HepG2 (cell line): Measurements from ENCODE around the gene FAM3C. TPM values are rescaled to one million over a fixed set of nuclear protein-coding genes. Genes with fewer than 3 reads are reported as not detected.
A peak's percentile ranks its signal among the peaks of the same experiment; 100 is the strongest.

ENCODE experiments used
- AHR ChIP-seq: IDR thresholded peaks from 2 replicates; pipeline ENCODE4 v1.6.1; 2018; ENCODE audit warnings: missing genetic modification reagents, missing compliant biosample characterization
- EED ChIP-seq: sonication (generic); formaldehyde crosslinking; IDR thresholded peaks from 2 replicates; pipeline ENCODE4 v1.5.0; 2020; ENCODE audit warnings: mild to moderate bottlenecking, missing genetic modification reagents
- FOSL2 ChIP-seq: sonication (generic); formaldehyde crosslinking; IDR thresholded peaks from 2 replicates; pipeline ENCODE4 v1.4.0; 2020; ENCODE audit warnings: missing genetic modification reagents
- LBX2 ChIP-seq: sonication (generic); formaldehyde crosslinking; IDR thresholded peaks from 2 replicates; pipeline ENCODE4 v1.5.0; 2020; ENCODE audit warnings: missing genetic modification reagents, mild to moderate bottlenecking, borderline replicate concordance
- MIER3 ChIP-seq: IDR thresholded peaks from 2 replicates; pipeline ENCODE4 v1.6.1; 2016; ENCODE audit warnings: missing compliant biosample characterization, borderline replicate concordance
- NBN ChIP-seq: fragments of 450-650 bp; conservative IDR thresholded peaks from 2 replicates; pipeline ENCODE4 v1.6.1; 2017
- NR1H2 ChIP-seq: sonication (generic); formaldehyde crosslinking; IDR thresholded peaks from 2 replicates; pipeline ENCODE4 v1.8.1; 2022; ENCODE audit warnings: low read depth, missing genetic modification reagents, borderline replicate concordance
- PATZ1 ChIP-seq: sonication (generic); formaldehyde crosslinking; IDR thresholded peaks from 2 replicates; pipeline ENCODE4 v1.4.0; 2020; ENCODE audit warnings: missing genetic modification reagents
- RFXAP ChIP-seq: sonication (generic); formaldehyde crosslinking; IDR thresholded peaks from 2 replicates; pipeline ENCODE4 v1.4.0; 2020; ENCODE audit warnings: missing genetic modification reagents, borderline replicate concordance
- SKI ChIP-seq: fragments of 450-650 bp; IDR thresholded peaks from one replicate; pipeline ENCODE4 v1.6.1; 2018; ENCODE audit warnings: mild to moderate bottlenecking; ENCODE audit not compliant: partially characterized antibody
- TARDBP ChIP-seq: sonication (generic); formaldehyde crosslinking; IDR thresholded peaks from 2 replicates; pipeline ENCODE4 v1.8.0; 2022; ENCODE audit warnings: mild to moderate bottlenecking, missing genetic modification reagents
- TBL1XR1 ChIP-seq: fragments of 150-350 bp; IDR thresholded peaks from 2 replicates; pipeline ENCODE4 v1.6.1; 2014; ENCODE audit warnings: borderline replicate concordance, low read length; ENCODE audit not compliant: partially characterized antibody
- ZC3H13 ChIP-seq: sonication (generic); formaldehyde crosslinking; IDR thresholded peaks from 2 replicates; pipeline ENCODE4 v1.8.1; 2023; ENCODE audit warnings: mild to moderate bottlenecking, missing genetic modification reagents, moderate library complexity
- ZNF367 ChIP-seq: sonication (generic); formaldehyde crosslinking; IDR thresholded peaks from 2 replicates; pipeline ENCODE4 v1.4.0; 2020; ENCODE audit warnings: missing genetic modification reagents, borderline replicate concordance
- ZNF747 ChIP-seq: sonication (generic); formaldehyde crosslinking; IDR thresholded peaks from 2 replicates; pipeline ENCODE4 v1.8.1; 2023; ENCODE audit warnings: missing genetic modification reagents, mild to moderate bottlenecking, borderline replicate concordance
- ZNF768 ChIP-seq: sonication (generic); formaldehyde crosslinking; IDR thresholded peaks from 2 replicates; pipeline ENCODE4 v1.4.0; 2020; ENCODE audit warnings: missing genetic modification reagents
- ZNF883 ChIP-seq: sonication (generic); formaldehyde crosslinking; IDR thresholded peaks from 2 replicates; pipeline ENCODE4 v1.5.1; 2020; ENCODE audit warnings: mild to moderate bottlenecking, missing genetic modification reagents; ENCODE audit errors: not compliant biosample characterization
- ZSCAN31 ChIP-seq: sonication (generic); formaldehyde crosslinking; IDR thresholded peaks from 2 replicates; pipeline ENCODE4 v1.5.0; 2020; ENCODE audit warnings: low read depth, mild to moderate bottlenecking, missing genetic modification reagents
- polyA plus RNA-seq, 8 experiments: library from polyadenylated mRNA; depleted of rRNA in 3 of 8; stranded (reverse) in 7 of 8; unstranded in 1 of 8; fragments of >200 nt; fragmentation: Illumina TruSeq in 4 of 8; extraction: Trizol in 4 of 8; gene quantifications; 2 replicates each; pipeline versions ENCODE4 v1.2.1 to v1.2.3, GENCODE V29; 2011 to 2016; ENCODE audit warnings: low read depth in 4 of 8, missing spikeins in 1 of 8, mixed read lengths in 1 of 8; ENCODE audit not compliant: insufficient read depth in 1 of 8
- total RNA-seq, 5 experiments: library from RNA; depleted of rRNA; stranded (reverse); fragments of >200 nt; fragmentation: Illumina TruSeq; extraction: Trizol; gene quantifications; 2 replicates each; pipeline ENCODE4 v1.2.3, GENCODE V29; 2016; ENCODE audit warnings: low read depth in 1 of 5
- TF ChIP-seq, protein P1 (sequence below): IDR thresholded peaks from 2 replicates; pipeline ENCODE4 v1.6.1; 2016; ENCODE audit warnings: mild to moderate bottlenecking
- TF ChIP-seq, protein P2 (sequence below): sonication (generic); formaldehyde crosslinking; IDR thresholded peaks from 2 replicates; pipeline ENCODE4 v1.9.0; 2021; ENCODE audit warnings: missing genetic modification reagents, borderline replicate concordance
- TF ChIP-seq, protein P3 (sequence below): sonication (generic); formaldehyde crosslinking; IDR thresholded peaks from 2 replicates; pipeline ENCODE4 v1.8.0; 2022; ENCODE audit warnings: missing genetic modification reagents, mild to moderate bottlenecking, borderline replicate concordance

FAM3C gene
- total and polyA plus RNA-seq, 2 of the 13 experiments (the other 11 are each of a cell fraction or from before 2014, with no cell fraction given), result 14.6 to 16.0 TPM

DNA sequence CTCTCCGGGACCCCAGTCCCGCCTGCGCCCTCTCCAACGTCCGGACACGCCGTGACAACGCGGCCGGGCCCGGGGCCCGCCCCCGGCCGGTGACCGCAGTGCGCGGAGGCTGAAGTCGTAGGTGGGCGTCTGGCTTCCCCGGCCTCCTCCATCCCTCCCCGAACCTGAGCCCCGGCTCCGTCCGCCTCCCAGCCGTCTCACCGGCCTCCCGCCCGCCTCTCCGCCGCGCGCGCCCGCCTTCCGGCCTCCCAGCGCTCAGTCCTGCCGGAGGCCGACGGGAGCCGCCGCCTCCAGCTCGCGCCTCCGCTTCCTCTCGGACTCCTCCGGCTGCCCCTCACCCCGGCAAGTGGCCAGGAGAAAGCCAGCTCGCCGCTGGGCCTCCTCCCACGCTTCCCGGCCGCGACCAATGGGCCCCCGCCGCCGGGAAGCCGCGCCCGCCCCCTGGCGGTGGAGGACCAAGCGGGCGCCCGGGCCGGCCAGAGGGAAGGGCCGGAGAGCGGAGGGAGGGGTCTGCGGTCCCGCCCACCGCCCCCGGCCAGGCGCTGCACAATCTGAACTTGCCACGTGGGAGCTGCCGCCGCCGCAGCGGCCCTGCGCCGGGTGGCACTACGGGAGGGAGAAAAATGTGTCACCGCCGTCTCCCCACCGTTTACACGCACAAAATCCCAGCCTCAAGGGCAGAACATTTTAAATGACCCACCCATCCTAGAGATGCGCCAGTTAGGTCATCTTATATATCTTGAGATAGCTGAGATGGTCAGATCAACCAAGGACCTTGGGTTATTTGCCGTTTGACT, at the start of gene FAM3C (continued):
- TF ChIP-seq MIER3, result peak; percentile 60; the same call in 1 of the 2 replicates
- TF ChIP-seq TBL1XR1, result no peak
- TF ChIP-seq, protein P1, sequence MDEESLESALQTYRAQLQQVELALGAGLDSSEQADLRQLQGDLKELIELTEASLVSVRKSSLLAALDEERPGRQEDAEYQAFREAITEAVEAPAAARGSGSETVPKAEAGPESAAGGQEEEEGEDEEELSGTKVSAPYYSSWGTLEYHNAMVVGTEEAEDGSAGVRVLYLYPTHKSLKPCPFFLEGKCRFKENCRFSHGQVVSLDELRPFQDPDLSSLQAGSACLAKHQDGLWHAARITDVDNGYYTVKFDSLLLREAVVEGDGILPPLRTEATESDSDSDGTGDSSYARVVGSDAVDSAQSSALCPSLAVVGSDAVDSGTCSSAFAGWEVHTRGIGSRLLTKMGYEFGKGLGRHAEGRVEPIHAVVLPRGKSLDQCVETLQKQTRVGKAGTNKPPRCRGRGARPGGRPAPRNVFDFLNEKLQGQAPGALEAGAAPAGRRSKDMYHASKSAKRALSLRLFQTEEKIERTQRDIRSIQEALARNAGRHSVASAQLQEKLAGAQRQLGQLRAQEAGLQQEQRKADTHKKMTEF (CRISPR knock-in tag), result peak; percentile 77; the same call in 1 of the 2 replicates
- peak; percentile 75; the same call in 1 of the 2 replicates for TF ChIP-seq TARDBP (CRISPR knock-in tag)
- TF ChIP-seq ZNF747 (CRISPR knock-in tag), result peak; percentile 31; the same call in 1 of the 2 replicates
- no peak for TF ChIP-seq ZNF367 (CRISPR knock-in tag)
- peak; percentile 82; the same call in 1 of the 2 replicates for TF ChIP-seq RFXAP (CRISPR knock-in tag)
- TF ChIP-seq, protein P2, sequence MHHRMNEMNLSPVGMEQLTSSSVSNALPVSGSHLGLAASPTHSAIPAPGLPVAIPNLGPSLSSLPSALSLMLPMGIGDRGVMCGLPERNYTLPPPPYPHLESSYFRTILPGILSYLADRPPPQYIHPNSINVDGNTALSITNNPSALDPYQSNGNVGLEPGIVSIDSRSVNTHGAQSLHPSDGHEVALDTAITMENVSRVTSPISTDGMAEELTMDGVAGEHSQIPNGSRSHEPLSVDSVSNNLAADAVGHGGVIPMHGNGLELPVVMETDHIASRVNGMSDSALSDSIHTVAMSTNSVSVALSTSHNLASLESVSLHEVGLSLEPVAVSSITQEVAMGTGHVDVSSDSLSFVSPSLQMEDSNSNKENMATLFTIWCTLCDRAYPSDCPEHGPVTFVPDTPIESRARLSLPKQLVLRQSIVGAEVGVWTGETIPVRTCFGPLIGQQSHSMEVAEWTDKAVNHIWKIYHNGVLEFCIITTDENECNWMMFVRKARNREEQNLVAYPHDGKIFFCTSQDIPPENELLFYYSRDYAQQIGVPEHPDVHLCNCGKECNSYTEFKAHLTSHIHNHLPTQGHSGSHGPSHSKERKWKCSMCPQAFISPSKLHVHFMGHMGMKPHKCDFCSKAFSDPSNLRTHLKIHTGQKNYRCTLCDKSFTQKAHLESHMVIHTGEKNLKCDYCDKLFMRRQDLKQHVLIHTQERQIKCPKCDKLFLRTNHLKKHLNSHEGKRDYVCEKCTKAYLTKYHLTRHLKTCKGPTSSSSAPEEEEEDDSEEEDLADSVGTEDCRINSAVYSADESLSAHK (CRISPR knock-in tag), result no peak
- peak; percentile 48; the same call in 1 of the 2 replicates for TF ChIP-seq AHR
- no peak for TF ChIP-seq NBN
- TF ChIP-seq, protein P3, sequence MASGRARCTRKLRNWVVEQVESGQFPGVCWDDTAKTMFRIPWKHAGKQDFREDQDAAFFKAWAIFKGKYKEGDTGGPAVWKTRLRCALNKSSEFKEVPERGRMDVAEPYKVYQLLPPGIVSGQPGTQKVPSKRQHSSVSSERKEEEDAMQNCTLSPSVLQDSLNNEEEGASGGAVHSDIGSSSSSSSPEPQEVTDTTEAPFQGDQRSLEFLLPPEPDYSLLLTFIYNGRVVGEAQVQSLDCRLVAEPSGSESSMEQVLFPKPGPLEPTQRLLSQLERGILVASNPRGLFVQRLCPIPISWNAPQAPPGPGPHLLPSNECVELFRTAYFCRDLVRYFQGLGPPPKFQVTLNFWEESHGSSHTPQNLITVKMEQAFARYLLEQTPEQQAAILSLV (CRISPR knock-in tag), result peak; percentile 62; the same call in 1 of the 2 replicates
- peak; percentile 78; the same call in 1 of the 2 replicates for TF ChIP-seq ZNF768 (CRISPR knock-in tag)
- TF ChIP-seq LBX2, result peak; percentile 29; the same call in 1 of the 2 replicates
- TF ChIP-seq PATZ1 (CRISPR knock-in tag), result peak; percentile 90
- TF ChIP-seq NR1H2 (CRISPR knock-in tag), result 0 out of 2 replicates have a peak, but pooled peaks have one; percentile 17
- peak; percentile 85; the same call in 1 of the 2 replicates for TF ChIP-seq ZC3H13 (CRISPR knock-in tag)
- TF ChIP-seq FOSL2 (CRISPR knock-in tag), result peak; percentile 38; the same call in 1 of the 2 replicates
- TF ChIP-seq ZSCAN31, result peak; percentile 62; the same call in 1 of the 2 replicates
- TF ChIP-seq SKI, result peak; percentile 75
- TF ChIP-seq EED (CRISPR knock-in tag), result no peak
- TF ChIP-seq ZNF883 (CRISPR knock-in tag), result peak; percentile 81
